Measurements from ENCODE around the gene KMT2C.

DNA sequence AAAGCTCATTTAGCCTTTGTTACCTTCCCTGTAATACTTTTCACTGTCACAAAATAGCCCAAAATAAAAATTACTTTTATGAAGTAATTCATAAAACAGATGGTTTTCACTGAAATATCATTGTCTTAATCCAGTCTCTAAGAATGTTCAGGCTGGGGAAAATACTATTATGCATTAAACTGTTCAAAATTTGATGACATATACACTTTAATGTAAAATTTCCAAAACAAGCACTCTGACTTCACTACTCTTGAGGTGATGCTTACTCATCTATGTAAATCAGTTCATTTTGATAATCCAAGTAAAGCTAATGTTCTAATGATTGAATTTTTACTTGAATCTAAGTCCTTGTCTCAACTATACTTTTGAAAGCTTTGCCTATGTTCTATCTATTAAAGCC is 127.9 kb downstream of the KMT2C start:
- TF ChIP-seq CTCF (tag by site-specific recombination; IDR thresholded peaks at IDR 0.05) (no peak), ZNF274 (IDR thresholded peaks at IDR 0.05; ENCODE audit: low read length) (no peak), ZNF274 (tag by site-specific recombination; IDR thresholded peaks at IDR 0.05; ENCODE audit: borderline replicate concordance) (no peak), ZFP41 (tag by site-specific recombination; IDR thresholded peaks at IDR 0.05; ENCODE audit: borderline replicate concordance) (no peak), ZNF76 (tag by site-specific recombination; IDR thresholded peaks at IDR 0.05; ENCODE audit: borderline replicate concordance, low read depth) (no peak), ZNF121 (tag by site-specific recombination; IDR thresholded peaks at IDR 0.05) (no peak)
